MM.1S (cell line): Measurements from ENCODE around the gene DOLPP1.

Source experiments
- CTCF ChIP-seq: fragments of 300-600 bp; sonication (generic); IDR thresholded peaks from 2 replicates; pipeline ENCODE4 v1.5.1; 2016; ENCODE audit warnings: antibody characterized with exemption, low read length, mixed read lengths
- EZH2phosphoT487 ChIP-seq: fragments of 300-600 bp; sonication (generic); IDR thresholded peaks from 2 replicates; pipeline ENCODE4 v1.6.1; 2018; ENCODE audit warnings: antibody characterized with exemption, low read length

DNA sequence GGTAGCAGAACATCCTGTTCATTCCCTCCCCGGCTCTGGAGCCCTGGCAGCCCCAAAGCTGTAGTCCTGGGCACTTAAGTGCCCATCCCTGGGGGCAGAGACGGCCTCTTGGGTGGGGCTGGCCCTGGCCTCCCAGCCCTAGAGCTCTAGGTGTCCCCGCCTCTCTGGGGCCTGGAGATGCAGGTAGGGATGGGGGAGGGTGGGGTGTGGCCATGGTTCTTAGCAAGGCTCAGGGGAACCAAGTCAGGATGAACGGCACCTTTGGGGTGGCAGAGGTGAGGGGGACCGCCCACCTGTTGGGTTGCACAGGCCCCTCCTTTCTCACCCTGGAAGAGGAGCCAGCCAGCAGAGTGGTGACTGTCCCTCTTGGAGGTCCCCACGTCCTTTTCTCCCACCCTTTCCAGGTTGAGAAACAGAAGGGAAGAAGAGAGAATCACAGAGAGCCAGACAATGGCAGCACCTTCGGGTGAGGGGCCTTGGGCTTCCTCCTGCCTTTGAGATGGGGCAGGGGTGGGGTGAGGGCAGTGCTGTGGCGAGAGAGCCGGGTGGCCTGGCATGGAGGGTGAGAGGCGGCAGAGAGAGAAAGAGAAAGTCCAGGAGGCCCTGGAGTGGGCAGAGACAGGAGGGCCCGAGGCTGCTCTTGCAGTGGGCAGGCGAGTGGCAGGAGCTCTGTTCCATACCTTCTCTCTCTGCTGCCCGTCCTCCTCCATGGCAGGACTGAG lies 27.3 kb downstream of the DOLPP1 start:
- TF ChIP-seq CTCF (no peak), EZH2phosphoT487 (no peak)
